IMR-90 (cell line): Measurements from ENCODE around the gene ROM1. TPM values are rescaled to one million over a fixed set of nuclear protein-coding genes. Genes with fewer than 3 reads are reported as not detected.

Experiments used
- ATAC-seq: fragments of 200-7000 bp; cut with Tn5 transposase; 2 replicates; pipeline ENCODE4 v1.9.1; 2020; ENCODE audit warnings: low read depth, mild to moderate bottlenecking, moderate library complexity
- BruUV-seq: library from RNA; stranded (reverse); fragments of 400-500 nt; replicated peaks from 2 replicates; lab custom pipeline; 2021; lab: Mats Ljungman, UMichigan
- CTCF ChIA-PET: fragments of 300-600 bp; formaldehyde crosslinking; extraction: SDS; loops from one replicate; lab custom pipeline; 2021; ENCODE audit warnings: antibody characterized with exemption; lab: Yijun Ruan, JAX
- POLR2A ChIA-PET: fragments of 300-600 bp; sonication (Branson Sonifier 250); formaldehyde crosslinking; loops from one replicate; lab custom pipeline; 2022; ENCODE audit warnings: antibody characterized with exemption; ENCODE audit not compliant: unreplicated experiment; lab: Charles Lee
- DNase-seq: peaks from one replicate; pipeline ENCODE4 v3.0.0; 2013
- H2AFZ ChIP-seq: replicated peaks from 2 replicates; pipeline ENCODE3; 2013; ENCODE audit warnings: low read length, mild to moderate bottlenecking; ENCODE audit not compliant: poor library complexity
- H2AK5ac ChIP-seq: 2 replicates; pipeline ENCODE4 v1.6.1; 2013; ENCODE audit warnings: low read depth, low read length, inconsistent platforms
- H2AK9ac ChIP-seq: replicated peaks from 2 replicates; pipeline ENCODE3; 2013; ENCODE audit warnings: mild to moderate bottlenecking, low read depth, low read length, moderate library complexity; ENCODE audit not compliant: poor library complexity
- H2BK120ac ChIP-seq: 2 replicates; pipeline ENCODE4 v1.6.1; 2013; ENCODE audit warnings: low read depth, low read length, inconsistent platforms
- H2BK15ac ChIP-seq: 3 replicates; pipeline ENCODE4 v1.6.1; 2013; ENCODE audit warnings: low read depth, low read length, inconsistent platforms
- H2BK20ac ChIP-seq: 2 replicates; pipeline ENCODE4 v1.6.1; 2013; ENCODE audit warnings: low read depth, mild to moderate bottlenecking, inconsistent platforms, low read length, moderate library complexity
- H2BK5ac ChIP-seq: 2 replicates; pipeline ENCODE4 v1.6.1; 2013; ENCODE audit warnings: mild to moderate bottlenecking, low read depth, low read length, inconsistent platforms; ENCODE audit not compliant: poor library complexity, severe bottlenecking
- H3K14ac ChIP-seq: replicated peaks from 2 replicates; pipeline ENCODE4 v1.6.1; 2013; ENCODE audit warnings: low read depth, low read length, inconsistent platforms
- H3K18ac ChIP-seq: 2 replicates; pipeline ENCODE4 v1.6.1; 2013; ENCODE audit warnings: low read depth, low read length, control low read depth
- H3K23ac ChIP-seq: 2 replicates; pipeline ENCODE4 v1.6.1; 2013; ENCODE audit warnings: low read depth, low read length, inconsistent platforms
- H3K27ac ChIP-seq: 2 replicates; pipeline ENCODE4 v1.5.1; 2013; ENCODE audit warnings: mild to moderate bottlenecking, control low read depth, low read length; ENCODE audit not compliant: insufficient read depth
- H3K27me3 ChIP-seq: 2 replicates; pipeline ENCODE4 v1.6.1; 2013; ENCODE audit warnings: low read length; ENCODE audit not compliant: control insufficient read depth, insufficient read depth
- H3K36me3 ChIP-seq: 2 replicates; pipeline ENCODE4 v1.6.1; 2013; ENCODE audit warnings: low read length, mixed read lengths; ENCODE audit not compliant: control insufficient read depth, insufficient read depth
- H3K4ac ChIP-seq: 2 replicates; pipeline ENCODE4 v1.6.1; 2013; ENCODE audit warnings: low read depth, low read length, inconsistent platforms
- H3K4me1 ChIP-seq: 2 replicates; pipeline ENCODE4 v1.6.1; 2013; ENCODE audit warnings: low read length, mixed read lengths; ENCODE audit not compliant: control insufficient read depth, insufficient read depth
- H3K4me2 ChIP-seq: 2 replicates; pipeline ENCODE4 v1.6.1; 2013; ENCODE audit warnings: low read depth, mild to moderate bottlenecking, control low read depth, low read length, moderate library complexity
- H3K4me3 ChIP-seq: 2 replicates; pipeline ENCODE4 v1.5.1; 2013; ENCODE audit warnings: low read depth, mild to moderate bottlenecking, control low read depth, low read length, moderate library complexity; ENCODE audit not compliant: insufficient read depth
- H3K56ac ChIP-seq: 2 replicates; pipeline ENCODE4 v1.6.1; 2013; ENCODE audit warnings: low read length, inconsistent platforms; ENCODE audit not compliant: insufficient read depth; ENCODE audit errors: extremely low read depth
- H3K79me1 ChIP-seq, 2 experiments: 2 replicates each; pipeline ENCODE4 v1.6.1; 2013; ENCODE audit warnings: low read length in 2 of 2, inconsistent platforms in 1 of 2, low read depth in 1 of 2
- H3K9ac ChIP-seq: 2 replicates; pipeline ENCODE4 v1.6.1; 2013; ENCODE audit warnings: low read depth, low read length, control low read depth
- H3K9me1 ChIP-seq: 2 replicates; pipeline ENCODE4 v1.6.1; 2013; ENCODE audit warnings: low read length, inconsistent platforms; ENCODE audit not compliant: insufficient read depth
- H3K9me3 ChIP-seq: 2 replicates; pipeline ENCODE4 v1.6.1; 2013; ENCODE audit warnings: low read length; ENCODE audit not compliant: control insufficient read depth, insufficient read depth
- H4K20me1 ChIP-seq: 2 replicates; pipeline ENCODE4 v1.6.1; 2013; ENCODE audit warnings: low read length, inconsistent platforms; ENCODE audit not compliant: insufficient read depth
- H4K5ac ChIP-seq: 2 replicates; pipeline ENCODE4 v1.6.1; 2013; ENCODE audit warnings: mild to moderate bottlenecking, low read depth, low read length, control low read depth
- H4K8ac ChIP-seq, 2 experiments: 2 replicates each; pipeline ENCODE4 v1.6.1; 2013; ENCODE audit warnings: low read depth in 2 of 2, low read length in 2 of 2, control low read depth in 1 of 2, inconsistent platforms in 1 of 2
- H4K91ac ChIP-seq: 2 replicates; pipeline ENCODE4 v1.6.1; 2013; ENCODE audit warnings: low read depth, low read length, inconsistent platforms; ENCODE audit not compliant: insufficient read depth
- WGBS, 2 experiments: methylation state at CpG; one replicate each; pipeline versions ENCODE4 v1.1.5 to v1.1.7; 2013; ENCODE audit warnings: missing lambda C conversion rate in 2 of 2; ENCODE audit not compliant: insufficient read length in 1 of 2; ENCODE audit errors: extremely low coverage in 2 of 2; 5-methylcytosine and 5-hydroxymethylcytosine counted together
- dilution Hi-C: fragments of 300-500 bp; cut with HindIII; formaldehyde crosslinking; loops from one replicate; pipeline ENCODE4 v1.14.3; 2018; ENCODE audit warnings: low sequenced_read_pairs; ENCODE audit not compliant: unreplicated experiment
- in situ Hi-C: fragments of 300-500 bp; cut with MboI; formaldehyde crosslinking; loops from 3 replicates; pipeline ENCODE4 v1.14.3; 2019; ENCODE audit warnings: low sequenced_read_pairs, inconsistent platforms, mixed read lengths
- intact Hi-C: fragments of 100-400 bp; cut with micrococcal nuclease; formaldehyde crosslinking; loops from 2 replicates; pipeline ENCODE4 v1.10.0; 2022
- polyA plus RNA-seq, 3 experiments: library from polyadenylated mRNA; depleted of rRNA; stranded (reverse); fragments of >200 nt; gene quantifications; 2 replicates each; pipeline ENCODE4 v1.2.3, GENCODE V29; 2012; ENCODE audit warnings: low replicate concordance in 1 of 3
- total RNA-seq: library from RNA; depleted of rRNA; stranded (reverse); fragments of >200 nt; gene quantifications from 2 replicates; pipeline ENCODE4 v1.2.3, GENCODE V29; 2012
- TF ChIP-seq, protein P1 (sequence below): fragments of 150-350 bp; IDR thresholded peaks from 2 replicates; pipeline ENCODE4 v1.6.1; 2016; ENCODE audit warnings: low read depth, mild to moderate bottlenecking, low read length, moderate library complexity, borderline replicate concordance
- TF ChIP-seq, protein P2 (sequence below): fragments of 150-350 bp; IDR thresholded peaks from 2 replicates; pipeline ENCODE4 v1.6.1; 2017; ENCODE audit warnings: mild to moderate bottlenecking, antibody characterized with exemption, low read length, low read depth

ROM1 gene
- total and polyA plus RNA-seq, 2 of the 4 experiments (the other 2 are of a cell fraction) = 2.2 to 2.5 TPM

DNA sequence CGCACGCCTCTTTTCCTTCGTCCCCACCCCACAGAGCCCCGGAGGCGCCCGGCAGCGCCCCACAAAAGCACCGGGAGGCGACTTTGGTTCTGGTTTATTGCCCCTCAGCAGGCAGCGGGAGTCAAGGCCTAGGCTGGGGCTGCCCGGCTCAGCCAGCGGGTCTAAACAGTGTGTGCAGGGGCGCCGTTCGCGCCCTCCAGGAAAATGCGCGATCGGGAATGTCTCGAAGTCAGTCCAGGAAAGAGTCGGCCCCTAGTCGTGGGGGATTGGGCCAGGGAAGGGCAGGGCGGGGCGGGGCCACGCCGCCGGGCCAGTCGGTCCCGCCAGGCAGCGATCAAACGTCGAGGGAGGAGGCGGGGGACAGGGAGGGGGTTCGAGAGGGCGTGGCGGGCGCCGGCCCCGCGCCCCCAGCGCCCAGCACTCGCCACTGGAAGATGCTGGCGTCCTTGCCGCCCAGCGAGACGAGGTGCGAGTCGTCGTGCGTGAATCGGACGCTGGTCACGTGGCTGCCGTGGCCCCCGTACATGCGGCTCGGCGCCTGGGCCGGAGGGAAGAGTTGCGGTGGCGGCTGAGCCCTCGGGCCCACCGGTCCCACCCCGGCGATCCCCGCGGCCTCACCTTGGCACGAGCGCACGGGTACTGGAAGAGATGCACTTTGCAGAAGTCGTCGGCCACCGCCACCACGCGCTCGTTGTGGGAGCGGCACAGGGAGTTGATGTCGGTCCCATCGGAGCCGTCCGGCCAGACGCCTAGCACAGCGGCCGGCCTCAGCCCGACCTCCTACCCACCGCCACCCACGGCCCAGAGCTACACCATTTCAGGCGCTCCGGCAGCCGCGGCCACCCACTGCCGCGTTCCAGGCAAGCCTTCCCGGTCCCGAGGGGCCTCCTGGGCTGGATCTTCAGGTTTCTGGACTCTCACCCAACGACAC lies 10.7 kb upstream of the ROM1 start:
- Histone ChIP-seq H4K91ac (peak overlapping the region; percentile 30; the same call in 1 of the 2 replicates), H2AFZ (peak overlapping the region; percentile 87), H3K4me3 (peak overlapping the region; percentile 42), H3K9me3 (no peaks in the 10 kb centered on the region), H3K27me3 (no peaks in the 10 kb centered on the region), H2BK20ac (no peak overlapping the region), H4K5ac (peak overlapping the region; percentile 55), H2AK9ac (peak overlapping the region; percentile 53), H3K14ac (no peak overlapping the region; the same call in 1 of the 2 replicates), H3K4me1 (peaks cover 7% of the 10 kb centered on the region), H2BK120ac (no peak overlapping the region), H3K27ac (peak overlapping the region; percentile 43), H2BK5ac (peak overlapping the region; percentile 29), H3K4me2 (peak overlapping the region; percentile 69), H3K36me3 (peaks cover 30% of the 10 kb centered on the region), H3K56ac (peak overlapping the region; percentile 1; the same call in 1 of the 2 replicates), H3K79me1 (peaks cover 13 to 35% of the 10 kb centered on the region in 2 experiments), H2BK15ac (no peak overlapping the region), H4K20me1 (peaks cover 17% of the 10 kb centered on the region; the same call in 1 of the 2 replicates), H3K9me1 (peaks cover 5% of the 10 kb centered on the region), H2AK5ac (peak overlapping the region; percentile 46), H3K23ac (no peak overlapping the region; the same call in 1 of the 2 replicates), H4K8ac (peak overlapping the region; percentile 60 to 70; a peak in 3 of 4 replicates), H3K18ac (no peak overlapping the region), H3K9ac (peak overlapping the region; percentile 39), H3K4ac (peak overlapping the region; percentile 64)
- TF ChIP-seq, protein P1, sequence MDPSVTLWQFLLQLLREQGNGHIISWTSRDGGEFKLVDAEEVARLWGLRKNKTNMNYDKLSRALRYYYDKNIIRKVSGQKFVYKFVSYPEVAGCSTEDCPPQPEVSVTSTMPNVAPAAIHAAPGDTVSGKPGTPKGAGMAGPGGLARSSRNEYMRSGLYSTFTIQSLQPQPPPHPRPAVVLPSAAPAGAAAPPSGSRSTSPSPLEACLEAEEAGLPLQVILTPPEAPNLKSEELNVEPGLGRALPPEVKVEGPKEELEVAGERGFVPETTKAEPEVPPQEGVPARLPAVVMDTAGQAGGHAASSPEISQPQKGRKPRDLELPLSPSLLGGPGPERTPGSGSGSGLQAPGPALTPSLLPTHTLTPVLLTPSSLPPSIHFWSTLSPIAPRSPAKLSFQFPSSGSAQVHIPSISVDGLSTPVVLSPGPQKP = no peak
- TF ChIP-seq, protein P2, sequence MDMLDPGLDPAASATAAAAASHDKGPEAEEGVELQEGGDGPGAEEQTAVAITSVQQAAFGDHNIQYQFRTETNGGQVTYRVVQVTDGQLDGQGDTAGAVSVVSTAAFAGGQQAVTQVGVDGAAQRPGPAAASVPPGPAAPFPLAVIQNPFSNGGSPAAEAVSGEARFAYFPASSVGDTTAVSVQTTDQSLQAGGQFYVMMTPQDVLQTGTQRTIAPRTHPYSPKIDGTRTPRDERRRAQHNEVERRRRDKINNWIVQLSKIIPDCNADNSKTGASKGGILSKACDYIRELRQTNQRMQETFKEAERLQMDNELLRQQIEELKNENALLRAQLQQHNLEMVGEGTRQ = peak; percentile 45; the same call in 1 of the 2 replicates
- 14% methylated on average over 57 of the region's 96 CpGs; no CpG with 5 or more reads in 1 of the 2 experiments for WGBS, 2 experiments
- in situ Hi-C loops (no loop called here), intact Hi-C loops (no loop called here), dilution Hi-C loops (no loop called here)
- CTCF ChIA-PET = interaction anchor here (1.0 kb wide), 1 partner anchor 42 kb away, joined by 4 read pairs; no protein-coding TSS in a partner anchor
- DNase-seq (peak; percentile 46), ATAC-seq (peak; percentile 52)
- no TSS peak for BruUV-seq
- POLR2A ChIA-PET = interaction anchor here (0.6 to 1.7 kb wide), 2 partner anchors 11 to 621 kb away, joined by 3 to 7 read pairs; partner anchors contain the start of gene TUT1
